HEK293 (cell line): ENCODE measurements around the gene DHX38.
"Not testable (repeated sequence)": the region's sequence is repeated elsewhere in the genome, so short reads cannot be mapped to it uniquely, and the experiment has no call there.

Experiments used
- CTCF ChIA-PET: fragments of 350-600 bp; formaldehyde crosslinking; extraction: SDS; loops from one replicate; lab custom pipeline; 2021; ENCODE audit warnings: antibody characterized with exemption; lab: Yijun Ruan, JAX
- POLR2A ChIA-PET: fragments of 300-600 bp; formaldehyde crosslinking; extraction: SDS; loops from one replicate; lab custom pipeline; 2020; ENCODE audit warnings: antibody characterized with exemption, inconsistent platforms; lab: Yijun Ruan, JAX
- H3K27ac ChIP-seq: fragments of 200-500 bp; sonication (Bioruptor generic); 2 replicates; pipeline ENCODE4 v1.5.1; 2014; ENCODE audit warnings: low read depth, low read length, control low read depth, inconsistent platforms; ENCODE audit errors: extremely low read depth
- H3K36me3 ChIP-seq, 2 experiments: fragments of 200-500 bp in 1 of 2; sonication (Bioruptor generic) in 1 of 2; 1 replicate in 1 of 2; 2 replicates in 1 of 2; pipeline ENCODE4 v1.5.1; 2014 to 2017; ENCODE audit warnings: inconsistent platforms in 2 of 2, low read length in 2 of 2; ENCODE audit not compliant: control insufficient read depth in 2 of 2, insufficient read depth in 1 of 2
- H3K4me1 ChIP-seq: fragments of 200-500 bp; sonication (Bioruptor generic); 2 replicates; pipeline ENCODE4 v1.5.1; 2014; ENCODE audit warnings: mild to moderate bottlenecking, low read length, inconsistent platforms; ENCODE audit not compliant: control insufficient read depth, insufficient read depth
- H3K4me3 ChIP-seq: 2 replicates; pipeline ENCODE4 v1.5.1; 2011; ENCODE audit warnings: low read depth, mild to moderate bottlenecking, control low read depth, low read length, moderate library complexity
- H3K9me3 ChIP-seq: fragments of 200-500 bp; sonication (Bioruptor generic); 2 replicates; pipeline ENCODE4 v1.5.1; 2014; ENCODE audit warnings: low read depth, low read length, inconsistent platforms; ENCODE audit not compliant: control insufficient read depth, insufficient read depth
- CTCF ChIP-seq: fragments of 450-650 bp; formaldehyde crosslinking; IDR thresholded peaks from 2 replicates; pipeline ENCODE4 v1.5.1; 2016; ENCODE audit warnings: missing biosample characterization, missing genetic modification characterization
- REPIN1 ChIP-seq: fragments of 450-650 bp; formaldehyde crosslinking; IDR thresholded peaks from 2 replicates; pipeline ENCODE4 v1.5.1; 2017; ENCODE audit warnings: missing biosample characterization, missing genetic modification characterization, low read depth
- SCRT1 ChIP-seq: fragments of 450-650 bp; formaldehyde crosslinking; IDR thresholded peaks from 2 replicates; pipeline ENCODE4 v1.5.1; 2016; ENCODE audit warnings: missing biosample characterization, missing genetic modification characterization, borderline replicate concordance
- SP2 ChIP-seq: fragments of 450-650 bp; formaldehyde crosslinking; IDR thresholded peaks from 2 replicates; pipeline ENCODE4 v1.5.1; 2016; ENCODE audit warnings: missing biosample characterization, missing genetic modification characterization
- ZBTB17 ChIP-seq: fragments of 450-650 bp; formaldehyde crosslinking; IDR thresholded peaks from 2 replicates; pipeline ENCODE4 v1.5.1; 2016; ENCODE audit warnings: missing biosample characterization, missing genetic modification characterization
- ZBTB20 ChIP-seq: fragments of 450-650 bp; formaldehyde crosslinking; IDR thresholded peaks from 2 replicates; pipeline ENCODE4 v1.5.1; 2016; ENCODE audit warnings: missing biosample characterization, missing genetic modification characterization
- ZBTB26 ChIP-seq: fragments of 450-650 bp; formaldehyde crosslinking; optimal IDR thresholded peaks from 2 replicates; pipeline ENCODE3; 2016; ENCODE audit warnings: missing biosample characterization, mild to moderate bottlenecking, missing genetic modification characterization
- ZBTB48 ChIP-seq: fragments of 450-650 bp; formaldehyde crosslinking; IDR thresholded peaks from 2 replicates; pipeline ENCODE4 v1.5.1; 2016; ENCODE audit warnings: missing biosample characterization, missing genetic modification characterization
- ZBTB6 ChIP-seq: fragments of 450-650 bp; formaldehyde crosslinking; IDR thresholded peaks from 2 replicates; pipeline ENCODE4 v1.5.1; 2017; ENCODE audit warnings: missing biosample characterization, missing genetic modification characterization
- ZFHX2 ChIP-seq: fragments of 450-650 bp; formaldehyde crosslinking; conservative IDR thresholded peaks from 2 replicates; pipeline ENCODE4 v1.5.1; 2016; ENCODE audit warnings: missing biosample characterization, missing genetic modification characterization
- ZNF214 ChIP-seq: fragments of 450-650 bp; formaldehyde crosslinking; IDR thresholded peaks from 2 replicates; pipeline ENCODE4 v1.5.1; 2017; ENCODE audit warnings: missing biosample characterization, mild to moderate bottlenecking, missing genetic modification characterization, borderline replicate concordance
- ZNF24 ChIP-seq: fragments of 450-650 bp; formaldehyde crosslinking; IDR thresholded peaks from 2 replicates; pipeline ENCODE4 v1.5.1; 2016; ENCODE audit warnings: missing biosample characterization, missing genetic modification characterization
- ZNF274 ChIP-seq, 2 experiments: fragments of 200-500 bp in 1 of 2; fragments of 450-650 bp in 1 of 2; sonication (Bioruptor generic) in 1 of 2; formaldehyde crosslinking in 1 of 2; IDR thresholded peaks; 2 replicates each; pipeline versions ENCODE4 v1.5.1 to v1.6.1; 2014 to 2016; ENCODE audit warnings: borderline replicate concordance in 1 of 2, inconsistent platforms in 1 of 2, low read length in 1 of 2, missing biosample characterization in 1 of 2, missing genetic modification characterization in 1 of 2
- ZNF341 ChIP-seq: fragments of 450-650 bp; formaldehyde crosslinking; IDR thresholded peaks from 2 replicates; pipeline ENCODE4; 2016; ENCODE audit warnings: low read depth, missing biosample characterization, missing genetic modification characterization
- ZNF362 ChIP-seq: fragments of 450-650 bp; formaldehyde crosslinking; IDR thresholded peaks from 2 replicates; pipeline ENCODE4 v1.5.1; 2016; ENCODE audit warnings: missing biosample characterization, missing genetic modification characterization
- ZNF391 ChIP-seq: fragments of 450-650 bp; formaldehyde crosslinking; IDR thresholded peaks from 2 replicates; pipeline ENCODE4 v1.5.1; 2016; ENCODE audit warnings: low read depth, missing biosample characterization, missing genetic modification characterization, borderline replicate concordance
- ZNF394 ChIP-seq: fragments of 450-650 bp; formaldehyde crosslinking; IDR thresholded peaks from 2 replicates; pipeline ENCODE4 v1.5.1; 2016; ENCODE audit warnings: missing biosample characterization, missing genetic modification characterization, mild to moderate bottlenecking, moderate library complexity, borderline replicate concordance
- ZNF560 ChIP-seq: fragments of 450-650 bp; formaldehyde crosslinking; IDR thresholded peaks from 2 replicates; pipeline ENCODE4 v1.5.1; 2017; ENCODE audit warnings: missing biosample characterization, missing genetic modification characterization, borderline replicate concordance
- ZNF580 ChIP-seq: fragments of 450-650 bp; formaldehyde crosslinking; IDR thresholded peaks from 2 replicates; pipeline ENCODE4 v1.5.1; 2016; ENCODE audit warnings: missing biosample characterization, missing genetic modification characterization
- ZNF600 ChIP-seq: fragments of 450-650 bp; formaldehyde crosslinking; IDR thresholded peaks from 2 replicates; pipeline ENCODE4 v1.5.1; 2016; ENCODE audit warnings: missing biosample characterization, missing genetic modification characterization
- ZNF670 ChIP-seq: fragments of 450-650 bp; formaldehyde crosslinking; IDR thresholded peaks from 2 replicates; pipeline ENCODE4 v1.5.1; 2016; ENCODE audit warnings: missing biosample characterization, missing genetic modification characterization, low read depth
- ZNF76 ChIP-seq: fragments of 450-650 bp; formaldehyde crosslinking; IDR thresholded peaks from 2 replicates; pipeline ENCODE4; 2016; ENCODE audit warnings: low read depth, missing biosample characterization, missing genetic modification characterization, borderline replicate concordance
- ZXDB ChIP-seq: fragments of 450-650 bp; formaldehyde crosslinking; IDR thresholded peaks from 2 replicates; pipeline ENCODE4 v1.5.1; 2016; ENCODE audit warnings: missing biosample characterization, missing genetic modification characterization

Gene DHX38

GRCh38 chr16:72055911-72056310 is 37.7 kb upstream of the DHX38 start:
- Histone ChIP-seq H3K27ac (no peak overlapping the region), H3K4me1 (no peaks in the 10 kb centered on the region)
- TF ChIP-seq ZBTB17 (tag by site-specific recombination), result no peak
- no peak for TF ChIP-seq ZNF670 (tag by site-specific recombination)
- TF ChIP-seq ZFHX2 (tag by site-specific recombination), result no peak
- TF ChIP-seq ZBTB48 (tag by site-specific recombination), result no peak
- TF ChIP-seq SP2 (tag by site-specific recombination), result no peak
- no peak for TF ChIP-seq ZBTB26 (tag by site-specific recombination)
- no peak for TF ChIP-seq ZBTB6 (tag by site-specific recombination)
- TF ChIP-seq, all 188 proteins: peak for 0
- ChIA-PET CTCF (interaction anchor here (0.7 kb wide), 1 partner anchor 18 kb away, joined by 3 read pairs; no protein-coding TSS in a partner anchor), POLR2A (no interaction called here)
- H3K9me3 ChIP-seq, result no peaks in the 10 kb centered on the region
- H3K4me3 ChIP-seq, result no peak overlapping the region
- H3K36me3 ChIP-seq, result no peaks in the 10 kb centered on the region

- H3K36me3 ChIP-seq, H3K4me1 ChIP-seq, CTCF ChIA-PET, H3K4me3 ChIP-seq, H3K9me3 ChIP-seq, POLR2A ChIA-PET, H3K27ac ChIP-seq: not testable (repeated sequence)
These were observed 36.3 kb upstream of the DHX38 start for GRCh38 chr16:72057313-72057712.

- H3K36me3 ChIP-seq, H3K4me1 ChIP-seq, H3K4me3 ChIP-seq, H3K9me3 ChIP-seq, POLR2A ChIA-PET, H3K27ac ChIP-seq, CTCF ChIA-PET: not testable (repeated sequence)
These were observed 34.6 kb upstream of the DHX38 start for GRCh38 chr16:72059060-72059459.

- Histone ChIP-seq H3K36me3 (no peaks in the 10 kb centered on the region), H3K9me3 (no peaks in the 10 kb centered on the region), H3K4me3 (no peak overlapping the region), H3K4me1 (no peaks in the 10 kb centered on the region), H3K27ac (no peak overlapping the region)
- POLR2A ChIA-PET, result no interaction called here
- CTCF ChIA-PET, result no interaction called here
- TF ChIP-seq ZNF274 (IDR thresholded peaks at IDR 0.05; ENCODE audit: low read length) (no peak), ZNF274 (tag by site-specific recombination; IDR thresholded peaks at IDR 0.05; ENCODE audit: borderline replicate concordance) (no peak), ZNF391 (tag by site-specific recombination) (no peak), ZNF341 (tag by site-specific recombination) (no peak), SCRT1 (no peak), ZBTB20 (tag by site-specific recombination) (no peak), ZNF362 (tag by site-specific recombination) (no peak), SP2 (tag by site-specific recombination) (no peak), CTCF (tag by site-specific recombination) (no peak), ZNF394 (tag by site-specific recombination) (no peak), REPIN1 (no peak), ZNF76 (tag by site-specific recombination) (no peak), ZNF600 (tag by site-specific recombination) (no peak), ZNF24 (no peak), ZXDB (tag by site-specific recombination) (no peak), ZBTB17 (tag by site-specific recombination) (no peak), ZNF214 (tag by site-specific recombination) (no peak), ZNF580 (tag by site-specific recombination) (no peak), ZNF560 (tag by site-specific recombination) (no peak)
These were observed 33.2 kb upstream of the DHX38 start for GRCh38 chr16:72060405-72060804.
